Adipocyte (in vitro differentiated cells): Measurements from ENCODE around the gene HFE.
"Not testable (repeated sequence)": the region's sequence is repeated elsewhere in the genome, so short reads cannot be mapped to it uniquely, and the experiment has no call there.

Experiments
- DNase-seq: peaks from one replicate; pipeline ENCODE4 v3.0.0-alpha.2; 2015; ENCODE audit warnings: low read depth
- H3K27me3 ChIP-seq: replicated peaks from 2 replicates; pipeline ENCODE4 v1.7.0; 2013; ENCODE audit warnings: mild to moderate bottlenecking, low read length, moderate library complexity; ENCODE audit not compliant: control insufficient read depth, insufficient read depth
- H3K36me3 ChIP-seq: 2 replicates; pipeline ENCODE4 v1.7.0; 2013; ENCODE audit warnings: low read length, mild to moderate bottlenecking, moderate library complexity; ENCODE audit not compliant: control insufficient read depth, insufficient read depth, severe bottlenecking
- H3K4me1 ChIP-seq: 2 replicates; pipeline ENCODE4 v1.7.0; 2013; ENCODE audit warnings: mild to moderate bottlenecking, low read length, moderate library complexity; ENCODE audit not compliant: control insufficient read depth, insufficient read depth
- H3K4me3 ChIP-seq: 2 replicates; pipeline ENCODE4 v1.7.0; 2013; ENCODE audit warnings: mild to moderate bottlenecking, low read length, moderate library complexity
- H3K9ac ChIP-seq: 2 replicates; pipeline ENCODE4 v1.7.0; 2013; ENCODE audit warnings: mild to moderate bottlenecking, low read length, moderate library complexity
- H3K9me3 ChIP-seq: 2 replicates; pipeline ENCODE4 v1.7.0; 2013; ENCODE audit warnings: mild to moderate bottlenecking, low read length, moderate library complexity; ENCODE audit not compliant: control insufficient read depth

The HFE gene

DNA sequence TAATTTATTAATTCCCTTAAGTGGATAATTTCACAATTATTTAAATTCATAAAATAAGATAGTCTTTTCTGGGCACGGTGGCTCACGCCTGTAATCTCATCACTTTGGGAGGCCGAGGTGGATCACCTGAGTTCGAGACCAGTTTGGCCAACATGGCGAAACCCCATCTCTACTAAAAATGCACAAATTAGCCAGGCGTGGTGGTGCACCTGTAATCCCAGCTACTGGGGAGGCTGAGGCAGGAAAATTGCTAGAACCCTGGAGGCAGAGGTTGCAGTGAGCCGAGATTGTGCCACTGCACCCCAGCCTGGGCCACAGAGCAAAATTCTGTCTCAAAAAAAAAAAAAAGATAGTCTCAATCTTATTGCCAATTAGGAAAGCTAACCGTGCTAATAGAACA is 32.9 kb downstream of the HFE start:
- peaks cover 11% of the 10 kb centered on the region for H3K4me1 ChIP-seq
- DNase-seq, H3K4me3 ChIP-seq, H3K9ac ChIP-seq, H3K27me3 ChIP-seq, H3K36me3 ChIP-seq, H3K9me3 ChIP-seq: not testable (repeated sequence)

DNA sequence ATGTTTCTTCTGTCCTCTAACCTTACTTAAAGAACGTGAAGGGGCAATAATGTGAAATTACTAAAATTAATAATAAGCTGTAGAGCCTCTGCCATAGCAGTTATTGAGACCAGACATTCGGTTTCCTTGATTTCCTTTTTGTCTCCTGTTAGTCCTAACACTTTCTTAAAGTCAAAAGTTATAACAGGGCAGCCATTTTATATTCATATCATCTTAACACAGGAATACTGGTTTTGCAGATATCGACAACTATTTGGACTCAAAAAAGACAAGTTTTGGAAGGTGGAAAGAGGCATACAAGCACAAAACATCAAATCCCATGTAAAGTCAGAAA is 33.5 kb downstream of the HFE start:
- Histone ChIP-seq H3K27me3 (no peaks in the 10 kb centered on the region), H3K4me3 (no peak overlapping the region), H3K4me1 (peaks cover 11% of the 10 kb centered on the region), H3K9me3 (no peaks in the 10 kb centered on the region), H3K9ac (peak overlapping the region; percentile 37), H3K36me3 (no peaks in the 10 kb centered on the region)
- DNase-seq: no peak

DNA sequence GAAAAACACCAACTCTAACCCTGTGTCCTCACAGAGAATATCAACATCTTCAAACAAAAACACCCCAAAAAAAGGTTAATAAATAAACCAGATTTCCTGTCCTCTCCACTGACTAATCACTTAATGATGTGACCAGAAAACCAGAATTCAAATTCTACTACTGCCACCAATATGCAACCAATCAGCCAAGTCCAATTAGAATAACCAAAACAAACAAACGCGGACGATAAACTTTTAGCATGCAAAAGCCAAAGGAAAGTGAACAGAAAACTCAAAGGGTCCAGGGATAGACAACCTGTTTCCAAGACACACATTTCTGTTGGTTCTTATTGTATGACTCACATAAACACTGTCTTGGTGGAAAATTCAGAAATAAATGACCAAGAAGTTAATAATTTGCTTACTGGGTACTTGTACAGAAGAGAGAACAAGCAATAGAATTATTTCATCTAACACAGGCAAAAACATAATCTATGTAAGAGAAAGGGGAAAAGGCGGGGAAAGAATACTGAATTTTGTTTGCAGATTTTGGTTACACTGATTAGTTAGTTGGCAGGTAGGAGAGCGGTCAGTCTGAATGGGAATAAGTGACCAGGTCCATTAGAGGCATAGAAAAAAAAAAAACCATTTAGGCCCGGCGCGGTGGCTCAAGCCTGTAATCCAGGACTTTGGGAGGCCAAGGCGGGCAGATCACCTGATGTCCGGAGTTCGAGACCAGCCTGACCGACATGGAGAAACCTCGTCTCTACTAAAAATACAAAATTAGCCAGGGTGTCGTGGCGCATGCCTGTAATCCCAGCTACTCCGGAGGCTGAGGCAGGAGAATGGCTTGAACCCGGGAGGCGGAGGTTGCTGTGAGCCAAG is 34.1 kb downstream of the HFE start:
- H3K9ac ChIP-seq: peak overlapping the region; percentile 37
- H3K4me1 ChIP-seq: peaks cover 11% of the 10 kb centered on the region
- peak overlapping the region; percentile 6 for H3K4me3 ChIP-seq
- no peaks in the 10 kb centered on the region for H3K27me3 ChIP-seq
- no peaks in the 10 kb centered on the region for H3K36me3 ChIP-seq
- H3K9me3 ChIP-seq: no peaks in the 10 kb centered on the region
- DNase-seq: no peak

DNA sequence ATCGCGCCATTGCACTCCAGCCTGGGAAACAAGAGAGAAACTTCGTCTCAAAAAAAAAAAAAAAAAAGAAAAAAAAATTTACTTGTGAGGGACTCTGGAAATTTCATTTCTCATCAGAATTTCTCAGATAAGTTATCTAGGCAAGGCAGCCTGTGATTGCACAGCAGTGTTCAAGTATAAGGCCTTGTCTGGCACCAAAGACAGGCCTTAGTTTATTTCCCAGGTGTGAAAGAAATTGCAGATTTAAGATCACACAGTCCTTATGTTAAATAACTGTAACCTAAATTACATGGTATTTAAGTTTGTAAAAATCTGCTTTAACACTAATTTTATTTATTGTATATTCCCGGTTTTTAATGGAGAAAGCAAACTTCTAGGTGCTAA is 34.8 kb downstream of the HFE start:
- Histone ChIP-seq H3K4me1 (peaks cover 17% of the 10 kb centered on the region), H3K4me3 (peak overlapping the region; percentile 98), H3K27me3 (no peaks in the 10 kb centered on the region), H3K9me3 (no peaks in the 10 kb centered on the region), H3K36me3 (no peaks in the 10 kb centered on the region), H3K9ac (peak overlapping the region; percentile 87)
- no peak for DNase-seq

DNA sequence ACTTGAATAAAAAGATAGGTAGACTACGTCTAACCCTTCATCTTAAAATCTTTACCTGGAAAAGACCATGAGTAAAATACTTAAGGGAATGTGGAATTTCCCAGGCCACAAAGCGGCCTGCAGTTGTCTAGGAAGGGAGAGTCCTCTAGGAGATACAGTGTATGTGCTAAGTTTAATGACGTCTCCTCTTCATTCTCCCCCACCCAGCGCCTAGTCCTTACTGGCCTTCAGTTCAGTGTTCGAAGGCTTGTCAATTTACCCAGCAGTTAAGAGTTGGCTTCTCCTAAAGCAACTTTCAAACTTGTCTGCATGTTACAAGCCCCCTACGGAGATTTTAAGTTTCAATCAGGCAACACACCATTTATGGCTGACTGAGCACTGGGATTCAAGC is 35.2 kb downstream of the HFE start:
- H3K4me1 ChIP-seq: peaks cover 21% of the 10 kb centered on the region
- H3K9ac ChIP-seq: peak overlapping the region; percentile 87
- no peaks in the 10 kb centered on the region for H3K27me3 ChIP-seq
- DNase-seq: no peak
- H3K9me3 ChIP-seq: no peaks in the 10 kb centered on the region
- H3K36me3 ChIP-seq: no peaks in the 10 kb centered on the region
- H3K4me3 ChIP-seq: peak overlapping the region; percentile 98

DNA sequence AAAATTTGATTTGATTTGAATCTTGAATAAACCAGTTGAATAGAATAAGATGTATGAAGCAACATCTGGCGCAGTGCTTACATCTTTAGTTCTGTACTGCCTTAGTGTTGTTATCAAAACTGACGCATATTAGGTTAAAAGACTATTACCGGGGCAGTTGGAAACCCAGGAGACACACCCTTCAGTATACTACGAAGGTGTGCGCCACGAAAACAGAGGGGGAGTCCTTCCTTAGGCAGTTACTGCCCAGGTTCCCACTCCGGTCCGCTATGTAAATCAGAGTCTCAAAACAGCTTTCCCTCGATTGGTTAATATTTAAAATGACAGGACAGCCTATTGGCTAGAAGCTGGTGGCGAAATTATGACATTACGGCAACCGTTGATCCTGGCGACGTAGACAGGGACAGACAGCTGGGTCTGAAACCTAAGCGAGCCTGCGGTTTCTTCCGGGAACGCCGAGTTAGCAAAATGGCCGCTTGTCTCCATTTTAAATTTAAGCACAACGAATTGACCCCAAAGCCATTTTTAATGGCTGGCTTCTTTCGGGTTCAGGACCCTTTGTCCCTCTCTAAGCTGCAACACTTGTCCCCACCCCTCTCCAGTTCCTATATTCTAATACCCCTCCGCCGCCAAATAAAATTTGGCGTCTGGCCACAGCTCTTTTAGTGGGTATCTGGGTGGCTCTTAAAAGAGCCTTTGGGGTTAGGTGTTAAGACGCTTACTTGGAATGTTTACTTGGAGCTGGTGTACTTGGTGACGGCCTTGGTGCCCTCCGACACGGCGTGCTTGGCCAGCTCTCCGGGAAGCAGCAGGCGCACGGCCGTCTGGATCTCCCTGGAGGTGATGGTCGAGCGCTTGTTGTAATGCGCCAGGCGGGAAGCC is 35.8 kb downstream of the HFE start:
- H3K9ac ChIP-seq: peak overlapping the region; percentile 87
- no peaks in the 10 kb centered on the region for H3K9me3 ChIP-seq
- no peaks in the 10 kb centered on the region for H3K27me3 ChIP-seq
- peaks cover 3% of the 10 kb centered on the region for H3K36me3 ChIP-seq
- DNase-seq: peak; percentile 98
- H3K4me3 ChIP-seq: peak overlapping the region; percentile 98
- H3K4me1 ChIP-seq: peaks cover 25% of the 10 kb centered on the region

DNA sequence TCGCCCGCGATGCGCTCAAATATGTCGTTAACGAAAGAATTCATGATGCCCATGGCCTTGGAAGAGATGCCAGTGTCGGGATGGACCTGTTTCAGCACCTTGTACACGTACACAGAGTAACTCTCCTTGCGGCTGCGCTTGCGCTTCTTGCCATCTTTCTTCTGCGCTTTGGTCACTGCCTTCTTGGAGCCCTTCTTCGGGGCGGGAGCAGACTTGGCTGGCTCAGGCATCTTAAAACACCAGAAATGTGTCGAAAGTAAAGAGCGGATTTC is 36.4 kb downstream of the HFE start:
- peaks cover 9% of the 10 kb centered on the region for H3K36me3 ChIP-seq
- no peaks in the 10 kb centered on the region for H3K9me3 ChIP-seq
- H3K4me3 ChIP-seq: peak overlapping the region; percentile 98
- H3K27me3 ChIP-seq: no peaks in the 10 kb centered on the region
- peaks cover 27% of the 10 kb centered on the region for H3K4me1 ChIP-seq
- H3K9ac ChIP-seq: peak overlapping the region; percentile 87
- DNase-seq: no peak

DNA sequence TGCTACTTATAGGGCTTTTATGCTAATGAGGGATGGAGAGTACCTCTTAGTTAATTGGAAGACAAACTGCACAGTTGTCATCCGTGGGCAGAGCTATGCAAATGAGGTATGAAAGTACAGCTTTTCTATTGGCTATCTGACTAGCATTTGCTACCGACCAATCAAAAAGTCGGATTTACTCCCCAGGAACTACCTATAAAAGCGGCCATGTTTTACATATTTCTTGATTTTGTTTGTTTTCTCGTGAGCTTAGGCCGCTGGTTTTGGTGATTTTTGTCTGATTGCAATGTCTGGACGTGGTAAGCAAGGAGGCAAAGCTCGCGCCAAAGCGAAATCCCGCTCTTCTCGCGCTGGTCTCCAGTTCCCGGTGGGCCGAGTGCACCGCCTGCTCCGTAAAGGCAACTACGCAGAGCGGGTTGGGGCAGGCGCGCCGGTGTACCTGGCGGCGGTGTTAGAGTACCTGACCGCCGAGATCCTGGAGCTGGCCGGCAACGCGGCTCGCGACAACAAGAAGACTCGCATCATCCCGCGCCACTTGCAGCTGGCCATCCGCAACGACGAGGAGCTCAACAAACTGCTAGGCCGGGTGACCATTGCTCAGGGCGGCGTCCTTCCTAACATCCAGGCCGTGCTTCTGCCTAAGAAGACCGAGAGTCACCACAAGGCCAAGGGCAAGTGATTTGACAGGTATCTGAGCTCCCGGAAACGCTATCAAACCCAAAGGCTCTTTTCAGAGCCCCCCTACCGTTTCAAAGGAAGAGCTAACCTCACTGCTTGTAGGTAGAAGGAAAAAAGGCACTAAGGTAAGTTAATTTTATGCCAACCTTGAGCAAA is 36.9 kb downstream of the HFE start:
- Histone ChIP-seq H3K4me1 (peaks cover 27% of the 10 kb centered on the region), H3K27me3 (no peaks in the 10 kb centered on the region), H3K9me3 (no peaks in the 10 kb centered on the region), H3K36me3 (peaks cover 15% of the 10 kb centered on the region), H3K9ac (peak overlapping the region; percentile 93), H3K4me3 (peak overlapping the region; percentile 98)
- peak; percentile 98 for DNase-seq

DNA sequence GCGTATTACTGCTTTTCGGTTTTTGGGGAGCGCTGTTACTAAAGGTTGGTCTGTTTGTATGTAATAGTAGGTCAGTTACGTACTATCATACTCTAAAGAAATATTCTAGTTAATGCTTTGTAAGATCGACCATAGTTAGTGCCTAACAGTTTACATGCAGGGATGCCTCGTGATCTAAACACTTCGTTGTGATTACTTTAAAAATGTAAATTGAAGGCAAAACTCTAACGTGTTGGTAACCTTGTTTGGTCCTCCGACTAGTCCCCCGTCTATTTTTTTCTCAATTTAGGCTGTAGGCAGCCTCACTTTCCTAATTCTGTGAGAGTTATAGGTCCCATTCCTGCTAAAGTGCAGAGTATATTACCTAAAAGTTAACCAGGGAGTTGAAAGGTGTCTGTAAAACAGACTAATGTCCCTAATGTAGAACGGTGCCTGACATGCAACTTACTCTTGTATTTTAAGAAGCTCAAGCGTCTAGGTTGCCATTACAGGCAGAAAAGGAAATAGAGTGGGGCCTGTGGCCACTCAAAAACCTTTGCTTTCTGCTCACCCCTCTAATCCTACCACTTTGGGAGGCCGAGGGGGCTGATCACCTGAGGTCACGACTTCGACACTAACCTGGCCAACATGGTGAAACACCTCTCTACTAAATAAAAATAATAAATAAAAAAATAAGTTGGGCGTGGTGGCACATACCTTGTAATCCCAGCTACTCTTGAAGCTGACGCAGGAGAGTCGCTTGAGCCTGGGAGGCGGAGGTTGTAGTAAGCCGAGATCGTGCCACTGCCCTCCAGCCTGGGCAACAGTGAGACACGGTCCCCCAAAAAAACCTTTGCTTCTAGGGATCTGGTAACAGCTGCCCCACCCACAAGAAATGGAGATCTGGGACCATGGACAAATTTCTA is 37.8 kb downstream of the HFE start:
- H3K4me1 ChIP-seq: peaks cover 27% of the 10 kb centered on the region
- H3K9ac ChIP-seq: peak overlapping the region; percentile 93
- no peaks in the 10 kb centered on the region for H3K27me3 ChIP-seq
- H3K4me3 ChIP-seq: peak overlapping the region; percentile 98
- H3K36me3 ChIP-seq: peaks cover 23% of the 10 kb centered on the region
- no peaks in the 10 kb centered on the region for H3K9me3 ChIP-seq
- peak; percentile 37 for DNase-seq

DNA sequence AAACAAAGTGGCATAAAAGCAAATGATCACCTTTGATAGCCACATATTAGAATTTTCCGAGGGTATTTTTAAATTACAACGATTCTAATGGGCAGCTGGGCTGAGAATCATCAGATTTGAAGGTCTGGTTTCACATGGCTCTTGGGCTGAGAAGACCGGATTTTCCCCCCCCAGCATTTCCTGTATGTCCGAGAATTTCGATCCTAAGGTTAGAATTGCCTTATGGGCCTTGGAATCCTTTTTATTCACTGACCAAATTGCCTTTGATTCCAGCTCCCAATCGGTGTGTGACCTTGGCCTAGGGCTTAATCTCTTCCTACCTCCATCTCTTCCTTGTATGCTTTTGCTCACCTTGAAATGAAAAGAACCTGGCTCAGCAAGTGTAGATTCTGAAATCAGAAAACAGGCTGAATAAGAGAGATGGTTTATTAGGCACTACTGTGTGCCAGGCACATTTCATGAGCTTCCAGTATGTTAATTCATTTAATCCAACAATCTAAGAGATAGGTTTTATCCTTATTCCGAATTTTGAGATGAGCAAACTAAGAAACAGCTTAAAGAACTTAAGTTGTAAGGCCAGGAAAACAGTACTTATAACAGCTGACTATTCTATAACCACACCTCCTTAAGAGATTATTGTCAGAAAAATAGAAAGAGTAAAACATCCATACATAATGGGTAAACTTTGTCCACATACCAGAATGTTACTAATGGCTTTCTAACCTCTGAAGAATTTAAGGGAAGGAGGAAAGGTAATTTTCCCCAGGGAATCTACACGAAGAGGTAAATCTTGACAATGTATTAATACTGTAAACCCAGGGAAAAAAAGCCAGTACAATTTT is 39.4 kb downstream of the HFE start:
- DNase-seq: no peak
- H3K4me1 ChIP-seq: peaks cover 23% of the 10 kb centered on the region
- peaks cover 30% of the 10 kb centered on the region for H3K36me3 ChIP-seq
- H3K9me3 ChIP-seq: no peaks in the 10 kb centered on the region
- H3K9ac ChIP-seq: peak overlapping the region; percentile 93
- H3K27me3 ChIP-seq: no peaks in the 10 kb centered on the region
- peak overlapping the region; percentile 98 for H3K4me3 ChIP-seq
